HCT116 (cell line): ENCODE data around the gene SAMHD1.

Experiments
- EZH2 ChIP-seq: fragments of 200-600 bp; sonication (generic); IDR thresholded peaks from 2 replicates; pipeline ENCODE4 v1.6.1; 2017; ENCODE audit warnings: antibody characterized with exemption, mixed run types
- EZH2phosphoT487 ChIP-seq: fragments of 200-600 bp; IDR thresholded peaks from 2 replicates; pipeline ENCODE4 v1.6.1; 2018; ENCODE audit warnings: antibody characterized with exemption, borderline replicate concordance
- POLR2A ChIP-seq: IDR thresholded peaks from 2 replicates; pipeline ENCODE4 v1.7.0; 2011; ENCODE audit warnings: borderline replicate concordance; ENCODE audit not compliant: insufficient read depth, insufficient read length; ENCODE audit errors: extremely low read depth
- POLR2AphosphoS5 ChIP-seq: IDR thresholded peaks from 2 replicates; pipeline ENCODE4 v1.6.1; 2011; ENCODE audit warnings: mild to moderate bottlenecking, low read depth, low read length, moderate library complexity
- ZFX ChIP-seq: fragments of 450-650 bp; IDR thresholded peaks from 2 replicates; pipeline ENCODE4 v1.6.1; 2017
- TF ChIP-seq, protein P1 (sequence below): IDR thresholded peaks from 2 replicates; pipeline ENCODE4 v1.6.1; 2012; ENCODE audit warnings: low read depth
- TF ChIP-seq, protein P2 (sequence below), 3 experiments: fragments of 200-600 bp in 1 of 3; sonication (generic) in 1 of 3; IDR thresholded peaks in 2 of 3; conservative IDR thresholded peaks in 1 of 3; 2 replicates each; pipeline ENCODE4 v1.5.1; 2012 to 2017; ENCODE audit warnings: low read depth in 2 of 3, low read length in 2 of 3, antibody characterized with exemption in 1 of 3, borderline replicate concordance in 1 of 3, control low read depth in 1 of 3, mild to moderate bottlenecking in 1 of 3, mixed read lengths in 1 of 3, mixed run types in 1 of 3, moderate library complexity in 1 of 3; ENCODE audit not compliant: insufficient read depth in 1 of 3

DNA sequence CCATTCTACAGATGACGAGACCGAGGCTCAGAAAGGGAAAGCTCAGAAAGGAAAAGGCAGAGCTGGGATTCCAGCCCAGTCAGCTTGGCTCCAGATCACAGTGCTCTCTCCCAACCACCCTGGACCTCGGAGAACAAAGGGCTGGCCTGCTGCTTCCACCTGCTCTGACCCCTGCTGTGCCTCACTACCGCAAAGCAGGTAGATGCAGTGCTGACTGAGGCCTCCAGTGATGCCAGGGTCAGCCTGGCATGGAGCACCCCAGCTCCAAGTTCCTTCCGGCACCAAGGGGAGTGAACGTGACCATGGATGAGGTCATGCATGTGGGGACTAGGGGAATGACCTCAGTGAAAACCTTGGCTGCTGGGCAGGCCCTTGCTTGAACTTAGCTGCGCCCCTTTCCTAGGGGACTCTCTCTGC is 96.3 kb downstream of the SAMHD1 start:
- TF ChIP-seq, protein P1, sequence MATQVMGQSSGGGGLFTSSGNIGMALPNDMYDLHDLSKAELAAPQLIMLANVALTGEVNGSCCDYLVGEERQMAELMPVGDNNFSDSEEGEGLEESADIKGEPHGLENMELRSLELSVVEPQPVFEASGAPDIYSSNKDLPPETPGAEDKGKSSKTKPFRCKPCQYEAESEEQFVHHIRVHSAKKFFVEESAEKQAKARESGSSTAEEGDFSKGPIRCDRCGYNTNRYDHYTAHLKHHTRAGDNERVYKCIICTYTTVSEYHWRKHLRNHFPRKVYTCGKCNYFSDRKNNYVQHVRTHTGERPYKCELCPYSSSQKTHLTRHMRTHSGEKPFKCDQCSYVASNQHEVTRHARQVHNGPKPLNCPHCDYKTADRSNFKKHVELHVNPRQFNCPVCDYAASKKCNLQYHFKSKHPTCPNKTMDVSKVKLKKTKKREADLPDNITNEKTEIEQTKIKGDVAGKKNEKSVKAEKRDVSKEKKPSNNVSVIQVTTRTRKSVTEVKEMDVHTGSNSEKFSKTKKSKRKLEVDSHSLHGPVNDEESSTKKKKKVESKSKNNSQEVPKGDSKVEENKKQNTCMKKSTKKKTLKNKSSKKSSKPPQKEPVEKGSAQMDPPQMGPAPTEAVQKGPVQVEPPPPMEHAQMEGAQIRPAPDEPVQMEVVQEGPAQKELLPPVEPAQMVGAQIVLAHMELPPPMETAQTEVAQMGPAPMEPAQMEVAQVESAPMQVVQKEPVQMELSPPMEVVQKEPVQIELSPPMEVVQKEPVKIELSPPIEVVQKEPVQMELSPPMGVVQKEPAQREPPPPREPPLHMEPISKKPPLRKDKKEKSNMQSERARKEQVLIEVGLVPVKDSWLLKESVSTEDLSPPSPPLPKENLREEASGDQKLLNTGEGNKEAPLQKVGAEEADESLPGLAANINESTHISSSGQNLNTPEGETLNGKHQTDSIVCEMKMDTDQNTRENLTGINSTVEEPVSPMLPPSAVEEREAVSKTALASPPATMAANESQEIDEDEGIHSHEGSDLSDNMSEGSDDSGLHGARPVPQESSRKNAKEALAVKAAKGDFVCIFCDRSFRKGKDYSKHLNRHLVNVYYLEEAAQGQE, result no peak
- TF ChIP-seq EZH2, result no peak
- TF ChIP-seq, protein P2, sequence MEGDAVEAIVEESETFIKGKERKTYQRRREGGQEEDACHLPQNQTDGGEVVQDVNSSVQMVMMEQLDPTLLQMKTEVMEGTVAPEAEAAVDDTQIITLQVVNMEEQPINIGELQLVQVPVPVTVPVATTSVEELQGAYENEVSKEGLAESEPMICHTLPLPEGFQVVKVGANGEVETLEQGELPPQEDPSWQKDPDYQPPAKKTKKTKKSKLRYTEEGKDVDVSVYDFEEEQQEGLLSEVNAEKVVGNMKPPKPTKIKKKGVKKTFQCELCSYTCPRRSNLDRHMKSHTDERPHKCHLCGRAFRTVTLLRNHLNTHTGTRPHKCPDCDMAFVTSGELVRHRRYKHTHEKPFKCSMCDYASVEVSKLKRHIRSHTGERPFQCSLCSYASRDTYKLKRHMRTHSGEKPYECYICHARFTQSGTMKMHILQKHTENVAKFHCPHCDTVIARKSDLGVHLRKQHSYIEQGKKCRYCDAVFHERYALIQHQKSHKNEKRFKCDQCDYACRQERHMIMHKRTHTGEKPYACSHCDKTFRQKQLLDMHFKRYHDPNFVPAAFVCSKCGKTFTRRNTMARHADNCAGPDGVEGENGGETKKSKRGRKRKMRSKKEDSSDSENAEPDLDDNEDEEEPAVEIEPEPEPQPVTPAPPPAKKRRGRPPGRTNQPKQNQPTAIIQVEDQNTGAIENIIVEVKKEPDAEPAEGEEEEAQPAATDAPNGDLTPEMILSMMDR (IDR thresholded peaks at IDR 0.05 in 2 of 3, conservative IDR thresholded peaks at IDR 0.05 in 1 of 3; ENCODE audit: borderline replicate concordance in 1 of 3, insufficient read depth in 1 of 3, low read depth in 2 of 3, low read length in 2 of 3), result no peak
- no peak for TF ChIP-seq POLR2AphosphoS5
- TF ChIP-seq EZH2phosphoT487, result no peak
- no peak for TF ChIP-seq POLR2A
- TF ChIP-seq ZFX, result no peak
